ENCODE data around the gene DSTN. TPM values are rescaled to one million over a fixed set of nuclear protein-coding genes. Genes with fewer than 3 reads are reported as not detected.

The DSTN gene
- total RNA-seq, 2 experiments from 2014 or later = 55.8 to 78.3 TPM

DNA sequence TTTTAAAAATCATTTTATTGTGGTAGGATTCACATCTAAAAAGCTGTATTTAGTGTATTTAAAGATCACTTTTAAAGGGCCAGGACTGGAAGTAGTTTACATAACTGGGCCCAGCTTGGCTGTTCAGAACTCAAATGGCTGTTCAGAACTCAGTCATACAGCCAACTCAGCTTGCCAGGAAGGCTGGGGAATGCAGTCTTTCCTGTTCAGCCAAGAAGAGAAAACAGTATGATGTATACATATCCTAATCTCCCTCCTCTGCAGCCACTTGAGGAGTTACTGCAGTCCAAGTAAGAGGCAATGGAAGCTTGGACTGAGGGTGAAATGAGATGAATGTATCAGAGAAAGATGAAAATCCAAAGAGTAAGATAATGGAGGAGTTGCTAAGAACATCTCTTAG lies 24.6 kb downstream of the DSTN start:
- CTCF ChIA-PET = interaction anchor here (1.0 to 1.4 kb wide), 3 partner anchors 12 to 24 kb away, joined by 3 to 4 read pairs (median 3); partner anchors contain the start of gene DSTN

DNA sequence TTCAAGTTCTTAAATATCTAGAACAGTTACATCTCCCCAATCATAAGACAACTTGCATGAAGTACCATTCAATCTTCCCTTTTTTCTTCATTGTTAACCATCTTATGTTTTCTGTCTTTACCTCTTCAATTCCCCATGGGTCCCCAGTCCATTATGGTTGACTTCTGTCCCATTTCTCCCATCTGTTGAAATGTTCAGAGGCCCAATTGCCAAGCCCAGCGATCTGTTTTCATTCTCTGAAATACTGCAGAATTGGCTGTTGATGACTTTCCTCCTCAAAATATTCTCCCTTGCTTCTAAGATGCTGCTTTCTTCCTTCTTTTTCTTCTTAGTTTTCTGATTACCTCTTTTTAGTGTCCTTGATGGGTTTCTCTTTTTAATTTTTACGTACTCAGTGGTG lies 26.0 kb downstream of the DSTN start:
- H3K9me3 Mint-ChIP-seq (ENCODE audit: low read depth) = no peaks in the 10 kb centered on the region

More for the DNA sequence above, 24.6 kb downstream of the DSTN start:
- Mint-ChIP-seq H3K4me3 (no peak overlapping the region), H3K36me3 (peaks cover 19% of the 10 kb centered on the region), H3K9me3 (ENCODE audit: low read depth) (no peaks in the 10 kb centered on the region), H3K4me1 (peaks cover 12% of the 10 kb centered on the region), H3K27ac (no peak overlapping the region), H3K27me3 (no peaks in the 10 kb centered on the region)
- no peak for ATAC-seq
- no peak for DNase-seq

GRCh38 chr20:17598013-17598550 lies 28.2 kb downstream of the DSTN start:
- Mint-ChIP-seq H3K4me3 (no peak overlapping the region), H3K27me3 (no peaks in the 10 kb centered on the region), H3K4me1 (peaks cover 12% of the 10 kb centered on the region), H3K27ac (no peak overlapping the region), H3K36me3 (peaks cover 27% of the 10 kb centered on the region), H3K9me3 (ENCODE audit: low read depth) (no peaks in the 10 kb centered on the region)
- no peak for DNase-seq
- ATAC-seq = no peak
- CTCF ChIA-PET = no interaction called here

More for the DNA sequence above, 26.0 kb downstream of the DSTN start:
- no peak overlapping the region for H3K4me3 Mint-ChIP-seq
- no peaks in the 10 kb centered on the region for H3K27me3 Mint-ChIP-seq
- peaks cover 8% of the 10 kb centered on the region for H3K4me1 Mint-ChIP-seq
- no peak for ATAC-seq
- CTCF ChIA-PET = no interaction called here
- no peak for DNase-seq
- peaks cover 22% of the 10 kb centered on the region for H3K36me3 Mint-ChIP-seq
- no peak overlapping the region for H3K27ac Mint-ChIP-seq

DNA sequence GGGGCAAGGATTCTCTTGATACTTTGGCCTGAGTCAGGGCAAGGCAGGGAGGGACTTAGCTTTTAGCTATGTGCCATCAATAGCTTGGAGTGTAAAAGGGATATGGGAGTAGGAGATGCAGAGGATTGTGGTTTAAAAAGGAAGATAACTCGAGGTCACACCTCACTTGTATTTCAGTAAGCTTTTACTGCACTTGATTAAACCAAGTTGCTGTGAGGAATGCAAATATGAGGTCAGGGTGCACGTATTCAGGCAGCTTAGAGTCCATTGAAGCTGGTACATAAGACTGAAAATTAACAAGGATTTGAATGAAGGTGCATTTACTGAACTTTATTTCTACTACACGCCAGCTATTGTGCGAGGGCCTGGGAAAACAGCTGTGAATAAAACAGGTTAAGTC lies 32.1 kb downstream of the DSTN start:
- no peak for ATAC-seq
- H3K9me3 Mint-ChIP-seq (ENCODE audit: low read depth) = no peaks in the 10 kb centered on the region
- H3K27ac Mint-ChIP-seq = peak overlapping the region; percentile 24
- no peak for DNase-seq
- H3K4me1 Mint-ChIP-seq = peaks cover 4% of the 10 kb centered on the region
- no peak overlapping the region for H3K4me3 Mint-ChIP-seq
- no peaks in the 10 kb centered on the region for H3K27me3 Mint-ChIP-seq
- CTCF ChIA-PET = interaction anchor here (0.9 to 1.6 kb wide), 5 partner anchors 8 to 97 kb away, joined by 3 to 7 read pairs (median 4); no protein-coding TSS in a partner anchor
- peaks cover 24% of the 10 kb centered on the region for H3K36me3 Mint-ChIP-seq

- no peak for ATAC-seq
- Mint-ChIP-seq H3K9me3 (ENCODE audit: low read depth) (no peaks in the 10 kb centered on the region), H3K36me3 (peaks cover 23% of the 10 kb centered on the region), H3K27me3 (no peaks in the 10 kb centered on the region), H3K4me1 (peaks cover 4% of the 10 kb centered on the region), H3K27ac (no peak overlapping the region), H3K4me3 (no peak overlapping the region)
- DNase-seq = no peak
- CTCF ChIA-PET = interaction anchor here (0.9 to 1.6 kb wide), 5 partner anchors 8 to 98 kb away, joined by 3 to 7 read pairs (median 4); no protein-coding TSS in a partner anchor
Observed at GRCh38 chr20:17602493-17602892, 32.6 kb downstream of the DSTN start.

DNA sequence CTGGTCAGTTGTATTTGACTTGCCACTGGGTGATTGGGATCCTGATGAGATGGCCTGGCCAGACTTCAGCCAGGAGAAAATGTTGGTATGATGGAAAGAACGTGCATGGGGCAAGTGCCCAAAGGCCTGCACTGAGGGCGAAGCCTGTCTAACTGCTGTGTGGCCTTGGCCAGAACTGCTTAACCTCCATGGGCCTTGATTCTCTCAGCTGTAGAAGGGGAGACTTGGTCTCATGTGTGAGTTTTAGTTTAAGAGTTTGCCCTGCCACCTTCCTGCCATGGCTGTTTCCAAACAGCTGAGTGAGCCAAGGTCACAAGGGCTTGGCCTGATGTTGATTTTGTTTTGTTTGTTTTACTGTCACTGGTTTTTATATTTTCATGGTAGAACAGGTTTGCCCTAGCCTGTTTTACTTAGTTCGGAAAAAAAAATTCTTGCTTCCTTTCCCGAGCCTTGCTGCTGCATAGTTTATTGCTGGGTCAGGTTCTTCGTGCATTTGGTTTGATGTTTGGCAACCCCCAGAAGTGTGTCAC lies 35.3 kb downstream of the DSTN start:
- DNase-seq (no peak), ATAC-seq (no peak)
- CTCF ChIA-PET = interaction anchor here (1.2 to 1.6 kb wide), 3 partner anchors 11 to 77 kb away, joined by 3 to 4 read pairs (median 4); partner anchors contain the start of gene RRBP1
- peaks cover 21% of the 10 kb centered on the region for H3K4me1 Mint-ChIP-seq
- H3K36me3 Mint-ChIP-seq = peaks cover 27% of the 10 kb centered on the region
- H3K9me3 Mint-ChIP-seq (ENCODE audit: low read depth) = no peaks in the 10 kb centered on the region
- H3K4me3 Mint-ChIP-seq = no peak overlapping the region
- peak overlapping the region; percentile 4 for H3K27ac Mint-ChIP-seq
- no peaks in the 10 kb centered on the region for H3K27me3 Mint-ChIP-seq

- CTCF ChIA-PET = interaction anchor here (1.2 to 1.6 kb wide), 2 partner anchors 12 to 19 kb away, joined by 3 to 4 read pairs; no protein-coding TSS in a partner anchor
- no peak for ATAC-seq
- Mint-ChIP-seq H3K27me3 (no peaks in the 10 kb centered on the region), H3K27ac (no peak overlapping the region), H3K4me3 (no peak overlapping the region), H3K36me3 (peaks cover 23% of the 10 kb centered on the region), H3K4me1 (peaks cover 28% of the 10 kb centered on the region), H3K9me3 (ENCODE audit: low read depth) (no peaks in the 10 kb centered on the region)
- no peak for DNase-seq
Observed at GRCh38 chr20:17606001-17606400, 36.1 kb downstream of the DSTN start.

GRCh38 chr20:17608701-17609497 lies 39.0 kb downstream of the DSTN start:
- Mint-ChIP-seq H3K27me3 (no peaks in the 10 kb centered on the region), H3K9me3 (ENCODE audit: low read depth) (no peaks in the 10 kb centered on the region), H3K27ac (peak overlapping the region; percentile 96), H3K36me3 (peaks cover 15% of the 10 kb centered on the region), H3K4me1 (peaks cover 45% of the 10 kb centered on the region), H3K4me3 (no peak overlapping the region)
- DNase-seq = no peak
- CTCF ChIA-PET = interaction anchor here (0.8 to 2.1 kb wide), 3 partner anchors 7 to 104 kb away, joined by 3 to 20 read pairs (median 5); no protein-coding TSS in a partner anchor
- ATAC-seq = no peak

- peaks cover 46% of the 10 kb centered on the region for H3K4me1 Mint-ChIP-seq
- peaks cover 13% of the 10 kb centered on the region for H3K36me3 Mint-ChIP-seq
- CTCF ChIA-PET = interaction anchor here (0.8 to 2.4 kb wide), 11 partner anchors 8 to 328 kb away, joined by 3 to 21 read pairs (median 6); partner anchors contain the start of genes DSTN and RRBP1
- peak overlapping the region; percentile 96 for H3K27ac Mint-ChIP-seq
- DNase-seq (peak; percentile 46), ATAC-seq (no peak)
- H3K27me3 Mint-ChIP-seq = no peaks in the 10 kb centered on the region
- H3K4me3 Mint-ChIP-seq = peak overlapping the region; percentile 50
- no peaks in the 10 kb centered on the region for H3K9me3 Mint-ChIP-seq (ENCODE audit: low read depth)
Observed at GRCh38 chr20:17609811-17610377, 40.0 kb downstream of the DSTN start.

- CTCF ChIA-PET = interaction anchor here (1.0 to 2.4 kb wide), 11 partner anchors 9 to 327 kb away, joined by 3 to 21 read pairs (median 6); partner anchors contain the start of genes DSTN and RRBP1
- Mint-ChIP-seq H3K36me3 (peaks cover 11% of the 10 kb centered on the region), H3K4me3 (peak overlapping the region; percentile 50), H3K9me3 (ENCODE audit: low read depth) (no peaks in the 10 kb centered on the region), H3K4me1 (peaks cover 46% of the 10 kb centered on the region), H3K27ac (peak overlapping the region; percentile 96), H3K27me3 (no peaks in the 10 kb centered on the region)
- ATAC-seq (peak; percentile 71), DNase-seq (peak; percentile 89)
Observed at GRCh38 chr20:17610566-17611289, 40.9 kb downstream of the DSTN start.

GRCh38 chr20:17611290-17611539 lies 41.3 kb downstream of the DSTN start:
- Mint-ChIP-seq H3K9me3 (ENCODE audit: low read depth) (no peaks in the 10 kb centered on the region), H3K4me1 (peaks cover 46% of the 10 kb centered on the region), H3K36me3 (peaks cover 11% of the 10 kb centered on the region), H3K4me3 (peak overlapping the region; percentile 50), H3K27me3 (no peaks in the 10 kb centered on the region), H3K27ac (peak overlapping the region; percentile 96)
- CTCF ChIA-PET = interaction anchor here (1.3 to 2.4 kb wide), 9 partner anchors 9 to 327 kb away, joined by 4 to 21 read pairs (median 7); partner anchors contain the start of genes DSTN and RRBP1
- ATAC-seq = peak; percentile 34
- DNase-seq = no peak

- DNase-seq (peak; percentile 58), ATAC-seq (no peak)
- Mint-ChIP-seq H3K27ac (peak overlapping the region; percentile 96), H3K4me3 (peak overlapping the region; percentile 60), H3K27me3 (no peaks in the 10 kb centered on the region), H3K4me1 (peaks cover 47% of the 10 kb centered on the region), H3K36me3 (peaks cover 11% of the 10 kb centered on the region), H3K9me3 (ENCODE audit: low read depth) (no peaks in the 10 kb centered on the region)
- CTCF ChIA-PET = interaction anchor here (1.0 to 2.4 kb wide), 8 partner anchors 28 to 286 kb away, joined by 4 to 21 read pairs (median 8); partner anchors contain the start of genes DSTN and RRBP1
Observed at GRCh38 chr20:17611540-17612286, 41.8 kb downstream of the DSTN start.

Measured in activated CD8-positive, alpha-beta memory T cell treated with anti-CD3 and anti-CD28 coated beads, Interleukin-2, amount 10 ng/mL, durations not matched to agents 7 days and 5 days (primary cell).